Measurements from ENCODE around the gene MDM1.

MDM1 gene, protein sequence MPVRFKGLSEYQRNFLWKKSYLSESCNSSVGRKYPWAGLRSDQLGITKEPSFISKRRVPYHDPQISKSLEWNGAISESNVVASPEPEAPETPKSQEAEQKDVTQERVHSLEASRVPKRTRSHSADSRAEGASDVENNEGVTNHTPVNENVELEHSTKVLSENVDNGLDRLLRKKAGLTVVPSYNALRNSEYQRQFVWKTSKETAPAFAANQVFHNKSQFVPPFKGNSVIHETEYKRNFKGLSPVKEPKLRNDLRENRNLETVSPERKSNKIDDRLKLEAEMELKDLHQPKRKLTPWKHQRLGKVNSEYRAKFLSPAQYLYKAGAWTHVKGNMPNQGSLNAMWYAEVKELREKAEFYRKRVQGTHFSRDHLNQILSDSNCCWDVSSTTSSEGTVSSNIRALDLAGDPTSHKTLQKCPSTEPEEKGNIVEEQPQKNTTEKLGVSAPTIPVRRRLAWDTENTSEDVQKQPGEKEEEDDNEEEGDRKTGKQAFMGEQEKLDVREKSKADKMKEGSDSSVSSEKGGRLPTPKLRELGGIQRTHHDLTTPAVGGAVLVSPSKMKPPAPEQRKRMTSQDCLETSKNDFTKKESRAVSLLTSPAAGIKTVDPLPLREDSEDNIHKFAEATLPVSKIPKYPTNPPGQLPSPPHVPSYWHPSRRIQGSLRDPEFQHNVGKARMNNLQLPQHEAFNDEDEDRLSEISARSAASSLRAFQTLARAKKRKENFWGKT

GRCh38 chr12:68331869-68332727, at the start of gene MDM1:
Gene MDM1 (minus strand): TSS chr12:68332362. CDS start chr12:68332245, 117 bp downstream.
- peak; percentile 98 for DNase-seq

GRCh38 chr12:68381476-68382219, 49.5 kb upstream of the MDM1 start:
- DNase-seq, result no peak

GRCh38 chr12:68378872-68379606, 46.9 kb upstream of the MDM1 start:
- no peak for DNase-seq

GRCh38 chr12:68377881-68378280, 45.7 kb upstream of the MDM1 start:
- no peak for DNase-seq

DNA sequence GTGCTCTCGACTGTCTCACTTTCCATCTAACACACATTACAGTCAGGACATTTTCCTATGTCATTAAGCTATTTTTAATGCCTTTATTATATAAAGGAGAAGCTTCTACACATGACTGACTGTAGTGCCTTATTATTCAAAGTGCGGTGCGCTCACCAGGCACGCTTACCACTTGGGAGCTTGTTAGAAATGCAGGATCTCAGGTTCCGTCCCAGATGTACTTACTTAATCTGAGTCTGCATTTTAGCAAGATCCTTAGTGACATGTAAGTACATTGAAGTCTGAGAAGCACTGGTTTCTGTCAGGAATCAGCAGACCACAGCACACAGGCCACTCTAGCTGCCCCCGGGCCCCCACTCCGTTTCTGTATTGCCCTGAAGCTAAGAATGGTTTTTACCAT, 44.7 kb upstream of the MDM1 start:
- no peak for DNase-seq

DNA sequence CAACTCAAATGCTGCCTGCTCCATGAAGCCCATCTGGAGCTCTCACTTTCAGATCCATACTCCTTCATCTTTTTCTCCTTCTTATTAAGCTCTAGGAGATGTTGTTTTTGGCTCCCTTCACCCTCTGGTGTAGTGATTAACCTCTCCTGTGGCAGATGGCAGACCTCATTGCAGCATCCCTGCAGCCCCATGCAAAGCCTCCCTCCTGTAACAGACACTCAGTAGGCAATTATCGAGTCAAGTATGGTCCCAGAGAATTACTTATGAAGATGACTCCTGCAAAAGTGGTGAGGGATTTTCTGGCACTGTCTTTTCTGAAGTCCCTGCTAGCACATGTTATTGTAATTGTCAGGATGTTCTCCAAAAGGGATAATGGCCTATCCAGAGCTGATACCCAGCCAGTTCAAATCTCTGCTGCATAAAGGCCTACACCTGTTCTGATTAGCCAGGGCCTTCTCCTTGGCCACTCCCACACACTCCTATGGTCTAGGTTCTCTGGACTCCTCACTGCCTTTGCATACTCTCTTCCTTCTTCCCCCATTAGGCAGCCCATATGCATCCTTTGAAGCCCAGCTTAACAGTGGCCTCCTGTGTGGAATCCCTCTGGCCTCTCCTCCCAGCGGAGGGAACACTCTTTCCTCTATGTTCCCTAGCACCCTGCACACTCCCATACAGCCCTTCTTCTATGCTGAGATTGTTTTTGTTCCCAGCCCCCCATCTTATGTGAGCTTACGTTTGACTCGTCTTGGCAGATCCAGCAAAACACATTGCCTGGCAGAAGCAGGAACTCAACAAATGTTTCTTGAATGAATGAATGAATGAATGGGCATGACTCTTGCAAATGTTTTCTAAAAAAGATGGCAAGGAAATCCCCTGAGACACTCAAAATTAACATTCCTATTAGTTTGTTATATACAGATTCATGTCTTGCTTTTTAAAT, 43.9 kb upstream of the MDM1 start:
- DNase-seq, result no peak

GRCh38 chr12:68374307-68374982, 42.3 kb upstream of the MDM1 start:
- no peak for DNase-seq

GRCh38 chr12:68370667-68371066, 38.5 kb upstream of the MDM1 start:
- no peak for DNase-seq

DNA sequence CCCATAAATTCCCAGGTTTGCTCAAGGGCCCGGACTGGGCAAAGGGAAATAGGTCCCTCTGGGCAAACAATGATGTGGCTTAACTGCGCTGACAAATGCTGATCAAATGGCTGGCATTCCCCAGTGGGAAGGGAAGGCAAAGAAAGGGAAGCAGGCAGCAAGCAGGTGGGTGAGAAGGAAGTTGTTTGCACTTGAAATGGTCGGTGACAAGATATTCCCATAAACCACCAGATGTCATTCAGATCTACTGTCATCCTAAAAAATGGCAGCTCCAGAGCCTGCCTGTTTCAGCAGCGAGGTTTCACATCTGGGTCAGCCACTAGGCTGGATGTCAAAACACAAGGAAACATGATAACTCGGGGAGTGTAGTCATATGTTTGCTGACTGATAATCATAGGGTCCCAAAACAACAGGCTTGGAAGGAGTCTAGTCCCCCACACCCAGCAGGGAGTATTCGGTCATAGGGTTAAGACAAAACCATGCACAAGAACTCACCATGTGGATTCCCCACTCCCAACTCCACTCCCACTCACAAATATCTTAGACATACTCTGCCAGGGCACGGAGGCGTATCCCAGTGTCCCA, 37.9 kb upstream of the MDM1 start:
- DNase-seq, result no peak

- DNase-seq, result no peak
Observed at GRCh38 chr12:68368327-68368726, 36.2 kb upstream of the MDM1 start.

- DNase-seq, result no peak
Observed at GRCh38 chr12:68367903-68368302, 35.7 kb upstream of the MDM1 start.

GRCh38 chr12:68367116-68367515, 35.0 kb upstream of the MDM1 start:
- DNase-seq, result no peak

GRCh38 chr12:68364893-68365725, 32.9 kb upstream of the MDM1 start:
- DNase-seq, result peak; percentile 94

DNA sequence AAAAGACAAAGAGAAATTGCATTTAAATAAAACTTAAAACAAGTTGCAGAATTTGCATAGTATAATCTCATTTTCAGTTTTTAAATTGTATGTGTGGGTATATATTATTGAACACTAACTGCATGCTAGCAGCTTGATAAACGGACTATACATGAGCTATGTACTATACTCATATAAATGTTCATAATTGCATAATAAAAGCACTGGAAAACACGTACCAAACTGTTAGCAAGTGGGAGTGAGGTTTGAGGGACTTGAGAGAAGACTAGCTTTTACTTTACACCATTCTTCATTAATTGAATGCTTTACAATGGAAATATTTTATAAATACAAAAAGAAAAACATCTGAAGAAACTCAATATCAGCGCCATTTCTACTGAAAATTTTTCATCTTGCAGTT, 32.2 kb upstream of the MDM1 start:
- no peak for DNase-seq

DNA sequence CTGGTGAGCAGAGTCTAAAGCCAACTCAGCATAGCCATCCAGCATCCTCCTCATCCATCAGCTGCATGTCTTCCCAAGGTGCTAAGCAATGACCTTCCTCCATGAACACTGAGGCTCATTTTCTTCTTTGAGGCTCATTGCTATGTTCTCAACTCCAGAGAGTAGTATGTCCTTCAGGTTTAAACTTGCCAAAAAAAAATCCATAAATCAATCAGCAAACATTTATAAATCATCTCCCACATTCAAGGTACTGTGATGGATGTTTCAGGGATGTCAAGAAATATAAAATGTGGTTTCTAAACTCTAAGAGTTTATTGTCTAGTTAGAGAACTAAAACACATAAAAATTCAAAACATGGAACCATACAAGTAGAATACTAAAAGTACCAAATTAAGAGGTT, 29.8 kb upstream of the MDM1 start:
- no peak for DNase-seq

GRCh38 chr12:68359674-68360073, 27.5 kb upstream of the MDM1 start:
- no peak for DNase-seq

GRCh38 chr12:68358532-68359485, 26.6 kb upstream of the MDM1 start:
- peak; percentile 73 for DNase-seq

GRCh38 chr12:68356986-68357385, 24.8 kb upstream of the MDM1 start:
- DNase-seq, result no peak

All from HCEC 1CT (cell line).